H9 (cell line): ENCODE results near the gene TSPAN11. TPM values are rescaled to one million over a fixed set of nuclear protein-coding genes. Genes with fewer than 3 reads are reported as not detected.

Source experiments
- DNase-seq: peaks from one replicate; pipeline ENCODE4 v3.0.0-alpha.2; 2017
- H2AFZ ChIP-seq: one replicate; pipeline ENCODE4 v1.6.1; 2013; ENCODE audit warnings: mild to moderate bottlenecking, low read length, control low read depth, moderate library complexity
- H2AK5ac ChIP-seq: 2 replicates; pipeline ENCODE4 v1.6.1; 2013; ENCODE audit warnings: low read length, control low read depth, mixed read lengths; ENCODE audit not compliant: insufficient read length
- H2BK120ac ChIP-seq: one replicate; pipeline ENCODE4 v1.6.1; 2013; ENCODE audit warnings: low read depth, mild to moderate bottlenecking, low read length, control low read depth, inconsistent platforms; ENCODE audit not compliant: poor library complexity, severe bottlenecking
- H2BK12ac ChIP-seq: 2 replicates; pipeline ENCODE4 v1.6.1; 2013; ENCODE audit warnings: low read length, control low read depth, mixed read lengths, low read depth; ENCODE audit not compliant: insufficient read length
- H2BK15ac ChIP-seq: 2 replicates; pipeline ENCODE4 v1.6.1; 2013; ENCODE audit warnings: low read depth, low read length, control low read depth
- H2BK20ac ChIP-seq: one replicate; pipeline ENCODE4 v1.6.1; 2013; ENCODE audit warnings: low read depth, mild to moderate bottlenecking, low read length, control low read depth, inconsistent platforms; ENCODE audit not compliant: poor library complexity, severe bottlenecking
- H2BK5ac ChIP-seq: 2 replicates; pipeline ENCODE4 v1.6.1; 2013; ENCODE audit warnings: low read length, control low read depth, mixed read lengths; ENCODE audit not compliant: insufficient read length
- H3K14ac ChIP-seq: 2 replicates; pipeline ENCODE4 v1.6.1; 2013; ENCODE audit warnings: low read length, control low read depth; ENCODE audit not compliant: insufficient read depth
- H3K18ac ChIP-seq: 2 replicates; pipeline ENCODE4 v1.6.1; 2013; ENCODE audit warnings: low read depth, mild to moderate bottlenecking, mixed read lengths, low read length, control low read depth; ENCODE audit not compliant: insufficient read length
- H3K23ac ChIP-seq: 2 replicates; pipeline ENCODE4 v1.6.1; 2013; ENCODE audit warnings: low read length, control low read depth, mixed read lengths, low read depth; ENCODE audit not compliant: insufficient read length
- H3K23me2 ChIP-seq: 2 replicates; pipeline ENCODE4 v1.6.1; 2013; ENCODE audit warnings: low read depth, mild to moderate bottlenecking, mixed read lengths, low read length, control low read depth; ENCODE audit not compliant: insufficient read length, poor library complexity, severe bottlenecking
- H3K27ac ChIP-seq: 2 replicates; pipeline ENCODE4 v1.5.1; 2013; ENCODE audit warnings: low read length, control low read depth, mixed read lengths, low read depth; ENCODE audit not compliant: insufficient read length
- H3K27me3 ChIP-seq: 2 replicates; pipeline ENCODE4 v1.6.1; 2013; ENCODE audit warnings: low read length, control low read depth, inconsistent platforms; ENCODE audit not compliant: insufficient read depth
- H3K4ac ChIP-seq: 2 replicates; pipeline ENCODE4 v1.6.1; 2013; ENCODE audit warnings: low read depth, mild to moderate bottlenecking, control low read depth, inconsistent platforms, low read length, moderate library complexity
- H3K4me1 ChIP-seq: 2 replicates; pipeline ENCODE4 v1.6.1; 2013; ENCODE audit warnings: low read length, control low read depth, inconsistent platforms; ENCODE audit not compliant: insufficient read depth
- H3K4me2 ChIP-seq: 2 replicates; pipeline ENCODE4 v1.6.1; 2013; ENCODE audit warnings: low read length, control low read depth, mixed read lengths; ENCODE audit not compliant: insufficient read length, insufficient read depth
- H3K56ac ChIP-seq: 2 replicates; pipeline ENCODE4 v1.6.1; 2013; ENCODE audit warnings: low read depth, mild to moderate bottlenecking, mixed read lengths, low read length, control low read depth; ENCODE audit not compliant: insufficient read length
- H3K79me1 ChIP-seq: 2 replicates; pipeline ENCODE4 v1.6.1; 2013; ENCODE audit warnings: low read depth, mild to moderate bottlenecking, moderate library complexity, low read length, control low read depth, inconsistent platforms; ENCODE audit not compliant: insufficient read depth, poor library complexity, severe bottlenecking
- H3K79me2 ChIP-seq: 2 replicates; pipeline ENCODE4 v1.6.1; 2013; ENCODE audit warnings: low read length, control low read depth, inconsistent platforms; ENCODE audit not compliant: insufficient read depth
- H3K9ac ChIP-seq: 2 replicates; pipeline ENCODE4 v1.6.1; 2013; ENCODE audit warnings: low read length, control low read depth, mixed read lengths; ENCODE audit not compliant: insufficient read length; ENCODE audit errors: extremely low read depth
- H3K9me3 ChIP-seq: one replicate; pipeline ENCODE4 v1.6.1; 2013; ENCODE audit warnings: low read depth, low read length, inconsistent platforms; ENCODE audit not compliant: control insufficient read depth
- H3T11ph ChIP-seq: one replicate; pipeline ENCODE4 v1.6.1; 2013; ENCODE audit warnings: mild to moderate bottlenecking, low read length, control low read depth, inconsistent platforms
- H4K20me1 ChIP-seq: one replicate; pipeline ENCODE4 v1.6.1; 2013; ENCODE audit not compliant: control insufficient read depth, insufficient read length, insufficient read depth
- H4K5ac ChIP-seq: 2 replicates; pipeline ENCODE4 v1.6.1; 2013; ENCODE audit warnings: low read depth, mild to moderate bottlenecking, mixed read lengths, low read length, control low read depth; ENCODE audit not compliant: insufficient read length
- H4K8ac ChIP-seq: replicated peaks from 2 replicates; pipeline ENCODE4 v1.6.1; 2013; ENCODE audit warnings: low read length, control low read depth, mixed read lengths, low read depth; ENCODE audit not compliant: insufficient read length
- H4K91ac ChIP-seq: 2 replicates; pipeline ENCODE4 v1.6.1; 2013; ENCODE audit warnings: low read depth, mild to moderate bottlenecking, moderate library complexity, mixed read lengths, low read length, control low read depth; ENCODE audit not compliant: insufficient read length
- H3K27ac Mint-ChIP-seq, 3 experiments: 2 replicates in 2 of 3; 3 replicates in 1 of 3; pipeline ENCODE4 v1.8.0; 2020 to 2021; ENCODE audit warnings: mixed read lengths in 3 of 3, mild to moderate bottlenecking in 1 of 3, moderate library complexity in 1 of 3
- H3K27me3 Mint-ChIP-seq: 2 replicates; pipeline ENCODE4 v1.8.0; 2021; ENCODE audit warnings: low read depth, mild to moderate bottlenecking, moderate library complexity, mixed read lengths
- H3K36me3 Mint-ChIP-seq, 3 experiments: 2 replicates in 2 of 3; 3 replicates in 1 of 3; pipeline ENCODE4 v1.8.0; 2020 to 2021; ENCODE audit warnings: low read depth in 3 of 3, mixed read lengths in 3 of 3; ENCODE audit not compliant: insufficient read depth in 1 of 3
- H3K4me1 Mint-ChIP-seq, 2 experiments: 2 replicates each; pipeline ENCODE4 v1.8.0; 2020; ENCODE audit warnings: mixed read lengths in 2 of 2
- H3K4me3 Mint-ChIP-seq, 2 experiments: 2 replicates in 1 of 2; 3 replicates in 1 of 2; pipeline ENCODE4 v1.8.0; 2020 to 2021; ENCODE audit warnings: mild to moderate bottlenecking in 2 of 2, mixed read lengths in 2 of 2, moderate library complexity in 1 of 2
- H3K9me3 Mint-ChIP-seq, 2 experiments: 2 replicates in 1 of 2; 3 replicates in 1 of 2; pipeline ENCODE4 v1.8.0; 2020; ENCODE audit warnings: mild to moderate bottlenecking in 2 of 2, mixed read lengths in 2 of 2, moderate library complexity in 1 of 2
- WGBS: extraction: QIAGEN DNeasy Blood & Tissue Kit; methylation state at CpG from one replicate; pipeline ENCODE4 v1.1.7; 2013; ENCODE audit warnings: missing lambda C conversion rate, low lambda C conversion rate, mixed read lengths; ENCODE audit not compliant: insufficient read length; ENCODE audit errors: extremely low coverage; 5-methylcytosine and 5-hydroxymethylcytosine counted together
- total RNA-seq: library from RNA; stranded (reverse); gene quantifications from 2 replicates; pipeline ENCODE4 v1.2.1, GENCODE V29; 2021
- TF ChIP-seq, protein P1 (sequence below): fragments of 200-600 bp; sonication (generic); conservative IDR thresholded peaks from 3 replicates; pipeline ENCODE4 v1.8.0; 2021; ENCODE audit warnings: antibody characterized with exemption, mild to moderate bottlenecking

TSPAN11 gene
- total RNA-seq, 1 experiment from 2014 or later: 4.2 TPM

DNA sequence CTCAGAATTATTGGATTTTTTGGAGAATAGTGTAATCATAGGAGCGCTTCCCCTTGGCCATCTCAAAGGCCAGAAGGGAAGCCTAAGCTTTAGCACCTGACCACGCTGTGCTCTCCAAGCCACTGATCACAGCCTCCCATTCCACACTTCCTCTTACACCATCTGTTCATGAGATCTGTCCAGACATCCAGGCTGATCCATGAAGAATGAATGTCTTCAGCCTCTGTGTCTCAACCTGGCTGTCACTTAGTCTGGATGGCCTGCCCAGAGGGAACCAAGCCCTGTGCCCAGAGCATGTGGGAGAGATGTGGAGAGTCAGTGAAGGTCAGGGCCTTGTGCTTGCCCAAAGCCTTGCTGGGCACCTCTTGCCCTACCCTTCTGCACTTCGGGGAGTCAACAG is 40.5 kb downstream of the TSPAN11 start:
- Histone ChIP-seq H3K56ac (no peak overlapping the region), H2BK12ac (no peak overlapping the region), H4K5ac (peak overlapping the region; percentile 57), H3K23me2 (no peaks in the 10 kb centered on the region), H2AFZ (no peak overlapping the region), H3K23ac (no peak overlapping the region), H2BK120ac (no peak overlapping the region), H3T11ph (no peak overlapping the region), H4K91ac (no peak overlapping the region), H2BK20ac (no peak overlapping the region), H3K4me1 (no peaks in the 10 kb centered on the region), H3K9me3 (no peaks in the 10 kb centered on the region), H3K79me2 (no peaks in the 10 kb centered on the region), H2BK15ac (no peak overlapping the region), H4K8ac (no peak overlapping the region), H3K27me3 (0 out of 2 replicates have a peak, but pooled peaks cover 3% of the 10 kb centered on the region), H3K79me1 (no peaks in the 10 kb centered on the region), H3K27ac (no peak overlapping the region), H3K14ac (no peak overlapping the region), H3K4ac (no peak overlapping the region), H2AK5ac (no peak overlapping the region), H3K9ac (no peak overlapping the region), H2BK5ac (no peak overlapping the region), H3K4me2 (no peak overlapping the region), H4K20me1 (no peaks in the 10 kb centered on the region), H3K18ac (no peak overlapping the region)
- no CpG with 5 or more reads among the region's 3 CpGs for WGBS
- Mint-ChIP-seq H3K36me3 (no peaks in the 10 kb centered on the region), H3K27me3 (peaks cover 7% of the 10 kb centered on the region), H3K4me1 (peaks cover 11 to 16% of the 10 kb centered on the region in 2 experiments), H3K9me3 (no peaks in the 10 kb centered on the region), H3K4me3 (no peak overlapping the region), H3K27ac (no peak overlapping the region; a peak in 1 of 7 replicates)
- DNase-seq: no peak
- TF ChIP-seq, protein P1, sequence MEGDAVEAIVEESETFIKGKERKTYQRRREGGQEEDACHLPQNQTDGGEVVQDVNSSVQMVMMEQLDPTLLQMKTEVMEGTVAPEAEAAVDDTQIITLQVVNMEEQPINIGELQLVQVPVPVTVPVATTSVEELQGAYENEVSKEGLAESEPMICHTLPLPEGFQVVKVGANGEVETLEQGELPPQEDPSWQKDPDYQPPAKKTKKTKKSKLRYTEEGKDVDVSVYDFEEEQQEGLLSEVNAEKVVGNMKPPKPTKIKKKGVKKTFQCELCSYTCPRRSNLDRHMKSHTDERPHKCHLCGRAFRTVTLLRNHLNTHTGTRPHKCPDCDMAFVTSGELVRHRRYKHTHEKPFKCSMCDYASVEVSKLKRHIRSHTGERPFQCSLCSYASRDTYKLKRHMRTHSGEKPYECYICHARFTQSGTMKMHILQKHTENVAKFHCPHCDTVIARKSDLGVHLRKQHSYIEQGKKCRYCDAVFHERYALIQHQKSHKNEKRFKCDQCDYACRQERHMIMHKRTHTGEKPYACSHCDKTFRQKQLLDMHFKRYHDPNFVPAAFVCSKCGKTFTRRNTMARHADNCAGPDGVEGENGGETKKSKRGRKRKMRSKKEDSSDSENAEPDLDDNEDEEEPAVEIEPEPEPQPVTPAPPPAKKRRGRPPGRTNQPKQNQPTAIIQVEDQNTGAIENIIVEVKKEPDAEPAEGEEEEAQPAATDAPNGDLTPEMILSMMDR: no peak
